ENCODE data around the gene HEATR5A. TPM values are rescaled to one million over a fixed set of nuclear protein-coding genes. Genes with fewer than 3 reads are reported as not detected.

HEATR5A gene
- total and polyA plus RNA-seq, 2 of the 13 experiments (the other 11 are each of a cell fraction or from before 2014, with no cell fraction given): 36.4 to 105 TPM

DNA sequence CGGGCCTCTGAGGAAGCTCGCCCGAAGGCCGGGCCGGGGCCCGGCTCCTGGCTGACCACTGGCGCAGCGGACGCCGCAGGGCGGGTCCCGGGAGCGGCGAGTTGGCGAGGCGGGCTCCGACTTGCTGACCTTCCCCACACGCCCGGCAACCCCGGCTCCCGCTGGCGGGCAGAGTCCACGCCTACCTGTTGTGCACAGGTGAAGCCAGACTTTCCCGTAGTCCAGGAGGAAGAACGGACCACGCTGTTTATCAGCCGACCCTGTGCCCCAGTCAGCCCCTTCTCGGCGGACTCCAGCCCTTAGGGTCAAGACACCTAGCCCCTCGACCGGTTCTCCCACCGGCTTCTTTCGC is 407 bp downstream of the HEATR5A start (continued):
- TF ChIP-seq, protein P1, sequence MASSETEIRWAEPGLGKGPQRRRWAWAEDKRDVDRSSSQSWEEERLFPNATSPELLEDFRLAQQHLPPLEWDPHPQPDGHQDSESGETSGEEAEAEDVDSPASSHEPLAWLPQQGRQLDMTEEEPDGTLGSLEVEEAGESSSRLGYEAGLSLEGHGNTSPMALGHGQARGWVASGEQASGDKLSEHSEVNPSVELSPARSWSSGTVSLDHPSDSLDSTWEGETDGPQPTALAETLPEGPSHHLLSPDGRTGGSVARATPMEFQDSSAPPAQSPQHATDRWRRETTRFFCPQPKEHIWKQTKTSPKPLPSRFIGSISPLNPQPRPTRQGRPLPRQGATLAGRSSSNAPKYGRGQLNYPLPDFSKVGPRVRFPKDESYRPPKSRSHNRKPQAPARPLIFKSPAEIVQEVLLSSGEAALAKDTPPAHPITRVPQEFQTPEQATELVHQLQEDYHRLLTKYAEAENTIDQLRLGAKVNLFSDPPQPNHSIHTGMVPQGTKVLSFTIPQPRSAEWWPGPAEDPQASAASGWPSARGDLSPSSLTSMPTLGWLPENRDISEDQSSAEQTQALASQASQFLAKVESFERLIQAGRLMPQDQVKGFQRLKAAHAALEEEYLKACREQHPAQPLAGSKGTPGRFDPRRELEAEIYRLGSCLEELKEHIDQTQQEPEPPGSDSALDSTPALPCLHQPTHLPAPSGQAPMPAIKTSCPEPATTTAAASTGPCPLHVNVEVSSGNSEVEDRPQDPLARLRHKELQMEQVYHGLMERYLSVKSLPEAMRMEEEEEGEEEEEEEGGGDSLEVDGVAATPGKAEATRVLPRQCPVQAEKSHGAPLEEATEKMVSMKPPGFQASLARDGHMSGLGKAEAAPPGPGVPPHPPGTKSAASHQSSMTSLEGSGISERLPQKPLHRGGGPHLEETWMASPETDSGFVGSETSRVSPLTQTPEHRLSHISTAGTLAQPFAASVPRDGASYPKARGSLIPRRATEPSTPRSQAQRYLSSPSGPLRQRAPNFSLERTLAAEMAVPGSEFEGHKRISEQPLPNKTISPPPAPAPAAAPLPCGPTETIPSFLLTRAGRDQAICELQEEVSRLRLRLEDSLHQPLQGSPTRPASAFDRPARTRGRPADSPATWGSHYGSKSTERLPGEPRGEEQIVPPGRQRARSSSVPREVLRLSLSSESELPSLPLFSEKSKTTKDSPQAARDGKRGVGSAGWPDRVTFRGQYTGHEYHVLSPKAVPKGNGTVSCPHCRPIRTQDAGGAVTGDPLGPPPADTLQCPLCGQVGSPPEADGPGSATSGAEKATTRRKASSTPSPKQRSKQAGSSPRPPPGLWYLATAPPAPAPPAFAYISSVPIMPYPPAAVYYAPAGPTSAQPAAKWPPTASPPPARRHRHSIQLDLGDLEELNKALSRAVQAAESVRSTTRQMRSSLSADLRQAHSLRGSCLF (CRISPR knock-in tag; IDR thresholded peaks at IDR 0.05; ENCODE audit: borderline replicate concordance): peak; percentile 19; the same call in 1 of the 2 replicates

DNA sequence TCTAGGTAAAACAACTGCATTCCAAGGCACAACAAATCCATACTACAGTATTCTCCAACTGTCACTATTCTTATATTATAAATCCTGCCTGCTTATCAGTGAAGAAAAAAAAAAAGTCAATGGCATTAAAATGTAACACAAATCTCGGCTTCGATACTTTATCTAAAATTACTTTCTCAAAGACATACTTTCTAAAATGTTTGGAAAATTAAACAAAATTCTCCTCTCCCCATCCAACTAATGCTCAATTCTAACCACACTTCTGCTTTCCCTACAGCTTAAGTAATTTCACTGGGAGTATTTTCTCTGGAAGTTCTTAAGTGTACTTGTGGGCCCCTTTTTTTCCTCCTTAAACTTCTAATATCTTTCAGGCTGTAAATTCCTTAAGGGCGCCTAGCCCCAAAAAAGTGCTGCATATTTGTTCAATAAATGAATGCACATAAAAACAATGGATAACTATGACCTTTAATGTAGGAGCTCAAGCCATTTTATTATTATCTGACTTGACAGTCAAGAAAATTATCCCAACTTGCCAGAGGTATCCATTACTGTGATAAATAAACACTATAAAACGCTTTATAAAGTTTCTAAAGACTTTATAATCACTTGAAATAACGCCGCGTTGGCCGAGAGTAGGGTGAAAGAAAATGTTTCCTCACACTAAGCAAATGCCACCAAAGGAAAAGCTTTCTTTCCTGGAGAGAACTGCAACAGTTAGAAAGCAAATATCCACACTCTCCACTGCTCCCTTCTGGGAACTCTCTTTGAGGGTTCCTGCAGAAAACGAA is 977 bp downstream of the HEATR5A start:
- FAIRE-seq (no peak), DNase-seq (ENCODE audit: low spot score) (no peak), ATAC-seq (no peak)
- Histone ChIP-seq H3K4me1 (ENCODE audit: insufficient read depth, low read length) (peaks cover 38% of the 10 kb centered on the region), H3K9ac (ENCODE audit: insufficient read depth, low read depth, low read length) (peak overlapping the region; percentile 90), H2AFZ (ENCODE audit: low read length) (peak overlapping the region; percentile 23), H3K9me3 (ENCODE audit: low read length) (no peaks in the 10 kb centered on the region), H3K79me2 (ENCODE audit: insufficient read depth, low read length) (peaks cover 45% of the 10 kb centered on the region), H3K36me3 (replicated peaks in 1 of 2; ENCODE audit: control insufficient read depth in 1 of 2, insufficient read depth in 2 of 2, low read length in 2 of 2) (no peaks in the 10 kb centered on the region), H3K4me3 (replicated peaks in 1 of 3; ENCODE audit: insufficient read depth in 1 of 3, low read depth in 2 of 3, low read length in 3 of 3) (peak overlapping the region; percentile 73 to 99 (median 85)), H3K4me2 (ENCODE audit: low read depth, low read length) (peak overlapping the region; percentile 78), H4K20me1 (ENCODE audit: insufficient read depth, low read length) (no peaks in the 10 kb centered on the region), H3K27ac (ENCODE audit: extremely low read length, insufficient read depth, low read length) (peak overlapping the region; percentile 89), H3K27me3 (ENCODE audit: control insufficient read depth in 1 of 2, insufficient read depth in 2 of 2, low read length in 2 of 2) (no peaks in the 10 kb centered on the region; a peak in 1 of 5 replicates)
- ChIA-PET CTCF (ENCODE audit: low intra/inter-chr PET ratio, low total read pairs) (interaction anchor here (1.7 kb wide), 1 partner anchor 31 kb away, joined by 4 read pairs; no protein-coding TSS in a partner anchor), POLR2A (interaction anchor here (1.3 to 4.9 kb wide), 25 partner anchors 11 to 784 kb away, joined by 3 to 181 read pairs (median 12); partner anchors contain the start of genes ARHGAP5, DTD2, HECTD1 and RNU6-8)
- BruUV-seq (replicated peaks): TSS peak; percentile 66
- in situ Hi-C loops (cut with HindIII; ENCODE audit: extremely low pct_ligation_motif_present, low pct_unique_long_range_greater_than_20kb): no loop called here
- 2% methylated on average over 9 of the region's 9 CpGs for WGBS (ENCODE audit: low lambda C conversion rate)
- intact Hi-C loops (cut with micrococcal nuclease; ENCODE audit: unreplicated experiment): no loop called here
- TF ChIP-seq KDM5A (IDR thresholded peaks at IDR 0.05; ENCODE audit: borderline replicate concordance, low read length) (0 out of 2 replicates have a peak, but pooled peaks have one; percentile 19), ZNF562 (CRISPR knock-in tag; IDR thresholded peaks at IDR 0.05; ENCODE audit: borderline replicate concordance) (no peak), SIN3B (IDR thresholded peaks at IDR 0.05; ENCODE audit: low read length) (peak; percentile 26; the same call in 1 of the 2 replicates), ZSCAN12 (CRISPR knock-in tag; IDR thresholded peaks at IDR 0.05) (0 out of 2 replicates have a peak, but pooled peaks have one; percentile 42), SOX13 (IDR thresholded peaks at IDR 0.05) (no peak), SOX13 (CRISPR knock-in tag; conservative IDR thresholded peaks at IDR 0.05 in 1 of 2, IDR thresholded peaks at IDR 0.05 in 1 of 2) (peak in 1 of 2 experiments; percentile 36; a peak in 1 of 4 replicates), ZBTB10 (CRISPR knock-in tag; IDR thresholded peaks at IDR 0.05; ENCODE audit: borderline replicate concordance) (0 out of 2 replicates have a peak, but pooled peaks have one; percentile 26), SRF (IDR thresholded peaks at IDR 0.05; ENCODE audit: low read depth, low read length) (peak; percentile 34; the same call in 1 of the 2 replicates)
- TF ChIP-seq, protein P2, sequence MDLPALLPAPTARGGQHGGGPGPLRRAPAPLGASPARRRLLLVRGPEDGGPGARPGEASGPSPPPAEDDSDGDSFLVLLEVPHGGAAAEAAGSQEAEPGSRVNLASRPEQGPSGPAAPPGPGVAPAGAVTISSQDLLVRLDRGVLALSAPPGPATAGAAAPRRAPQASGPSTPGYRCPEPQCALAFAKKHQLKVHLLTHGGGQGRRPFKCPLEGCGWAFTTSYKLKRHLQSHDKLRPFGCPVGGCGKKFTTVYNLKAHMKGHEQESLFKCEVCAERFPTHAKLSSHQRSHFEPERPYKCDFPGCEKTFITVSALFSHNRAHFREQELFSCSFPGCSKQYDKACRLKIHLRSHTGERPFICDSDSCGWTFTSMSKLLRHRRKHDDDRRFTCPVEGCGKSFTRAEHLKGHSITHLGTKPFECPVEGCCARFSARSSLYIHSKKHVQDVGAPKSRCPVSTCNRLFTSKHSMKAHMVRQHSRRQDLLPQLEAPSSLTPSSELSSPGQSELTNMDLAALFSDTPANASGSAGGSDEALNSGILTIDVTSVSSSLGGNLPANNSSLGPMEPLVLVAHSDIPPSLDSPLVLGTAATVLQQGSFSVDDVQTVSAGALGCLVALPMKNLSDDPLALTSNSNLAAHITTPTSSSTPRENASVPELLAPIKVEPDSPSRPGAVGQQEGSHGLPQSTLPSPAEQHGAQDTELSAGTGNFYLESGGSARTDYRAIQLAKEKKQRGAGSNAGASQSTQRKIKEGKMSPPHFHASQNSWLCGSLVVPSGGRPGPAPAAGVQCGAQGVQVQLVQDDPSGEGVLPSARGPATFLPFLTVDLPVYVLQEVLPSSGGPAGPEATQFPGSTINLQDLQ (CRISPR knock-in tag; IDR thresholded peaks at IDR 0.05): no peak
